Stimulated activated CD4-positive, alpha-beta T cell treated with anti-CD3 and anti-CD28 coated beads, Interleukin-4, amount 100 ng/mL, for 4 hours (primary cell): Measurements from ENCODE around the gene SAP30BP.

Experiments used
- DNase-seq, 2 experiments: peaks; one replicate each; pipeline ENCODE4 v3.0.0-alpha.2; 2020

The SAP30BP gene

GRCh38 chr17:75650874-75651273 is 16.3 kb upstream of the SAP30BP start:
- DNase-seq = no peak

- no peak for DNase-seq
Measured at GRCh38 chr17:75652341-75652740, 14.8 kb upstream of the SAP30BP start.

GRCh38 chr17:75652934-75653549 is 14.1 kb upstream of the SAP30BP start:
- no peak for DNase-seq

DNA sequence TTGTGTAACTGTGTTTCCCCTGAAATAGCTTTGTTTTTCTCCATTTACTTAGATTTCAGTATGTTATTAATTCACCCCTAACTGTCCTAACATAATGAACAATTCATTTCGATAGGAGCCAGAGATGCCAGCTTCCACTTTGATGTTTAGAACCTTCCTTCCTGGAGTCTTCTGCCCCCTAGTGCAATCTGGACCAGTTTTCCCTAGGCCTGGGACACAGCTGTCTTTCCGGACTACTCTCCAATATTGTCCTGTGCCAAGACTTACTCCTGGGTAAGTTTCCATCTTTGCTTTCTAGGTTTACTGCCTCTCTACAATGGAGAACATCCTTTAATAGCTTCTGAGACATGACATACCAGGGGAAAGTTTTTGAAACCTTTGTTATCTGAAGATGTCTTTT is 13.0 kb upstream of the SAP30BP start:
- no peak for DNase-seq

DNA sequence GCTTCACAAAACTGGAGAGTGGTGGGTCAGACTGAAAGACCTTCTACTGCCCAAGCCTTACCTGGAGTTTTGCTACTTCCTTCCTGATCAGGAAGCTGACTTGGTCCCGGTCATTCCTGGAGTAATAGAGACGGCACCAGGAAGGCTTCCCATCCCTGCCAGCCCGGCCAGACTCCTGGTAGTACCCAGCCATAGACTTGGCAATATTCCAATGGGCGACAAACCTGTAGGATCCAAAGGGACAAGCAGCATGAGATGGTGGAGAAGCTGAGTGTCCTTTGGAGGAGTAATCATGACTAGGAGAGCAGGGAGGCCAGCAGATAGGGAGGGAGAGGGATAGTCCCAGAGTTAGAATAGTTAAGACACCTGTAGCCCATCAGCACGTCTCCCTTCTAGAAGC is 8.9 kb upstream of the SAP30BP start:
- no peak for DNase-seq

- DNase-seq = no peak
Measured at GRCh38 chr17:75661531-75661930, 5.6 kb upstream of the SAP30BP start.

- DNase-seq = no peak
Measured at GRCh38 chr17:75662511-75662910, 4.6 kb upstream of the SAP30BP start.

- DNase-seq = no peak
Measured at GRCh38 chr17:75664099-75664549, 3.0 kb upstream of the SAP30BP start.

DNA sequence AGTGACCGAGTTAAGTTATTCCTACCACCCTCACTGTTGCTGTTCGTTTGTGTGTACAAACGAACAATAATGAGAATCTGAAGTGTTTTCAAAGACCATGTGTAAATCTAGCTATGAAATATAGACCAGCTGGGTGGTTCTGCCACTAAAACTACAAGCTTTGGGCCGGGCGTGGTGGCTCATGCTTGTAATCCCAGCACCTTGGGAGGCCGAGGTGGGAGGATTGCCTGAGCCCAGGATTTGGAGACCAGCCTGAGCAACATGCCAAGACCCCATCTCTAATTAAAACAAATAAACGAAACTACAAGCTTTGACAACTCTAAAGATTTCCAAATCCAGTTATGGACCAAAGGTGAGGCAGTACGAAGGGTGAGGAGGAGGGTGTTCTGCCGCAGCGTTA is 1.2 kb upstream of the SAP30BP start:
- no peak for DNase-seq

GRCh38 chr17:75667825-75668224 is 687 bp downstream of the SAP30BP start:
- no peak for DNase-seq

DNA sequence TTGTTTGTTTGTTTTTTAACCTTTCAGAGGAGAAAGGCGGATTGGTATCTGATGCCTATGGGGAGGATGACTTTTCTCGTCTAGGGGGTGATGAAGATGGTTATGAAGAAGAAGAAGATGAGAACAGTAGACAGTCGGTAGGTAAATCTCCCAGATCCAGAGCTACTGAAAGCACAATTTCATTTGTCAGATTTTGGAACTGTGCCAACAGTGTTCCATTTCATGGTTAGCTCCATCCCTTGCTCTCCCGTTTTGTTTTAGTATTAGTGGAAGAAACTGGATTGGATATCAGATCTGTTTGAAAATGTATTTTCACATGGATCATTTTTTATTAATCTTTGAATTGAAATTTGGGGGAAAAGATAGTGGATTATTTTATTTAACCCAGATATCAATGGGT is 1.4 kb downstream of the SAP30BP start:
- no peak for DNase-seq

- no peak for DNase-seq
Measured at GRCh38 chr17:75670868-75671267, 3.7 kb downstream of the SAP30BP start.

DNA sequence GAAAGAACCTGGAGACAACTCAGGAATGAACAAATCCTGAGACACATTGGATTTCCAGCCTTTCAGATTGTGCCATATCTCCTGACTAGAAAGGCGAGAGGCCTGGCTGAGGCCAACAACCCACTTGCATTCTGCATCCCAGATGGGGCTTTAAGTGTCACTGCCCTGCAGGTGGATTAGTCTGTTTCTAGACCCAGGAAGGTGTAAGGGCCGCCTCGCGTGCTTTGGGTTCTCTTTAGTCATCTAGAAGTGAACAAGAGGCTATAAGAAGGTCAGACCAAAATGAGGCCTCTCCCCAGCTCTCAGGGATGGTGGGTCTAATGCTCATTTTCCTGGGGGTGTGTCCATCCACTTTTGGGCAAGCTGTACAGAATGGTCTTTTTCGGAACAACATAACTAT is 4.9 kb downstream of the SAP30BP start:
- DNase-seq = no peak

- DNase-seq = no peak
Measured at GRCh38 chr17:75673487-75673886, 6.3 kb downstream of the SAP30BP start.

DNA sequence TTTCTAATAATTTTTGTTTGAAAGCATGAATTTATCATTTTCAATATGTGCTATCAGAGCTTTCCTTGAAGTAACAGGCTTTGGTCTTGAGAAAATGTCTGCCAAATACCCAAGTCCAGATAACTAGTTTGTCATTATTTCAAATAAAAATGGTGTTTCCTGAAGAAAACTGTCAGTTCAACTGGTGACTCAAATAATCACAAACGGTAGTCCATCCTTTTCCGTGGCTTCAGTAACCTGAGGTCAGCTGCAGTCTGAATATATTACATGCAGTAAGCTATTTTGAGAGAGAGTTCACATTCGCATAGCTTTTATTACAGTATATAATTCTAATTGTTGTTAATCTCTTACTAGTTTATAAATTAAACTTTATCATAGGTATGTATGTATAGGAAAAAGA is 9.3 kb downstream of the SAP30BP start:
- DNase-seq = no peak

- no peak for DNase-seq
Measured at GRCh38 chr17:75679706-75680211, 12.6 kb downstream of the SAP30BP start.

DNA sequence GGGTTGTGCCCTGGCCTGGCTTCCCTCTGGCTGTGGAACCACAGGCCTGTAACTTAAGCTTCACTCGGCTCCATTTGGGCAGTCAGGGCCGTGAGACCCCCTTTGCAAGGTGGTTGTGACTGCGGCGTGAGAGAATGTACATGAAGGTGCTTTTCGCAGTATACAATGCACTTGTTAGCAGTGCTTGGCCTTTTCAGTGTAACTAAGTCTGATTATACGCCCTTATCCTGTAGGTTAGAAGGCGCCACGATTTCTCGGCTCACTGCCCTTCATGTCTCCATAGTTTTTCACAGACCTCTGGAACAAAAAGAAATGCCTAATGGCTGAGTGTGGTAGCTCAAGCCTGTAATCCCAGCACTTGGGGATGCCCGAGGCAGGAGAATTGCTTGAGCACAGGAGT is 13.3 kb downstream of the SAP30BP start:
- no peak for DNase-seq

DNA sequence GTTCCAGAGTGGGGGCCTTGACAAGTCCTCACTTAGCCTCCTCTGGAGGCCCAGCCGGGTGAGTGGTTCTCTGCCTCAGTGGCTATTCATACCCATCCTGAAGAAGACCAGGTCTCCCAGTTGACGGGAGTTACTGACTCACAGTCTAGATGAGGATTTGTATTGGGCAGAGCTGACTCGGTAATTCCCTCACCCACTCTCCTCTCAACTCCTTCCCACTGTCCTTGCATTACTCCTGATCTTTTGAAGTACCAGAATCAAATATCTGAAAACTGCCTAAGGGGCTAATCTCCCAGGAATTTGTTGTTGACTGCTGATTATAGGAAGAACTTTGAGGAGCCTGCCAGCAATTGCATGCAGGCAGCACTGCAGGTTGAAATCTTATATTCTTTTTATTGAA is 14.2 kb downstream of the SAP30BP start:
- DNase-seq = no peak

GRCh38 chr17:75683583-75683982 is 16.4 kb downstream of the SAP30BP start:
- no peak for DNase-seq

DNA sequence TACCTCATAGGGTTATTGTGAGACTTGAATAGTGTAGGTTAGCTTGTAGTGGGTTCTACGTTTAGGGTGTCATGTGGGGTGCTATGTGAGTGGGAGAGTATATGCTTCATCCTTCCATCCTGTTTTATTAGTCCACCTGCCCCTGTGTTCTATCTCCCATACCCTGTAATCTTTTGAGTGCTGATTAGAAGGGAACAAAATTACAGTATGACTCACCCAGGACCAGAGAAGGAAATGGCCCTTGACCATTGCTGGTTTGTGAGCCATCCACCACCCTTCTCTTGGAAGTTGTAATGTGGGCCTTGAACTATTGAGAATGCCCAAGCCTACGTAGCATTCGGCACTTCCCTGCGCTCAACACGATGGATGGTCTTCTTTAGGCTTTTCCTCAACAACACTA is 17.1 kb downstream of the SAP30BP start:
- no peak for DNase-seq

DNA sequence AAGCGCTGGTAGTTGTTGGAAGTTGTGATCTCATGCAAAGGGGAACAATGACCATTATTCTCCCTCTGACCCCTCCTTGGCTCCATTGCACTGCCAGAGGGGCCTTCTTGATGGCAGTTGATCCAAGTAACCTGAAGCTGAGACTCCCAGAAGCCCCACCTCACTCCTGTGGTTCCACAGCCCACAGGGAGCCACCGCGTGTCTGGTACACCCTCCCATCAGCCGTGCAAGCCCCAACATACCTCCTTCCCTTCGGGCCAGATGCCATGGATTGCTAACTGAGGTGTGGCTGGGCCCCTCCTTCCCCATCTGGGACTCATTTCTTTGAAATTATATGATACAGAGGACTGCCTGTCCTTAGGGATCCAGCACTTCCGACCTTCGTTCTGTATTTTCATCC is 17.8 kb downstream of the SAP30BP start:
- no peak for DNase-seq

GRCh38 chr17:75685499-75685898 is 18.4 kb downstream of the SAP30BP start:
- DNase-seq = no peak

GRCh38 chr17:75688209-75688825 is 21.2 kb downstream of the SAP30BP start:
- no peak for DNase-seq

- DNase-seq = peak in 1 of 2 experiments; percentile 38
Measured at GRCh38 chr17:75689441-75689873, 22.3 kb downstream of the SAP30BP start.

DNA sequence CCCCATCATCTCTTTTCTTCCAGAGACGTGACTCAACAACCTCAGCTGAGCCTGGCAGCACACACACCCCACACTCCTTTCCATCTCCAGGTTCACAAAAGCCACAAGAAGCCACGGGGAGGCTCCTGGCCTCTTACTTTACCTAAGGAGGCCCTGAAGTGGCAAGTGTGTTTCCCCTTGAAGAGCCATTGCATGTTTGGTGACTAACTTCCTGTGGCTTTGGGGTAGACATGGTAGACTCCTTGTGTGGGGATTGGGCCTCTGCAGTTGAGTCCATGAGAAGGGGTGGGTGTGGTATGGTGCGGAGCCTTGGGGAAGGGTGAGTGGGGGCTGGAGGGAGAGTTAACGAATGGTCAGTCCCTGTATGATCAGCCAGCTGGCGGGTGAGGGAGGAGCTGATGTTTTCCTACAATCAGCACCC is 24.2 kb downstream of the SAP30BP start:
- DNase-seq = no peak
